ENCODE measurements around the gene C19orf67.

Gene C19orf67

GRCh38 chr19:14058182-14059092, 27.1 kb downstream of the C19orf67 start (continued):
- TF ChIP-seq ZNF211 (tag by site-specific recombination; IDR thresholded peaks at IDR 0.05; ENCODE audit: low read depth) = no peak
- no peak for TF ChIP-seq ZFHX2 (tag by site-specific recombination; conservative IDR thresholded peaks at IDR 0.05)
- 0 out of 2 replicates have a peak, but pooled peaks have one; percentile 18 for TF ChIP-seq ZBTB7A (tag by site-specific recombination; IDR thresholded peaks at IDR 0.05; ENCODE audit: low read depth)
- TF ChIP-seq ZBTB21 (tag by site-specific recombination; IDR thresholded peaks at IDR 0.05) = peak; percentile 2; the same call in 1 of the 2 replicates
- 0 out of 2 replicates have a peak, but pooled peaks have one; percentile 4 for TF ChIP-seq INSM2 (tag by site-specific recombination; IDR thresholded peaks at IDR 0.05)
- peak; percentile 43 for TF ChIP-seq ZNF366 (tag by site-specific recombination; conservative IDR thresholded peaks at IDR 0.05)
- no peak for TF ChIP-seq PRDM6 (tag by site-specific recombination; IDR thresholded peaks at IDR 0.05)
- TF ChIP-seq ZNF623 (tag by site-specific recombination; IDR thresholded peaks at IDR 0.05) = no peak
- peak; percentile 92 for TF ChIP-seq PATZ1 (tag by site-specific recombination; IDR thresholded peaks at IDR 0.05)
- TF ChIP-seq HIC1 (tag by site-specific recombination; IDR thresholded peaks at IDR 0.05) = no peak
- TF ChIP-seq ZNF10 (tag by site-specific recombination; IDR thresholded peaks at IDR 0.05) = no peak
- no peak for TF ChIP-seq ZNF561 (tag by site-specific recombination; IDR thresholded peaks at IDR 0.05; ENCODE audit: borderline replicate concordance)
- TF ChIP-seq ZBTB17 (tag by site-specific recombination; IDR thresholded peaks at IDR 0.05) = peak; percentile 71
- 0 out of 2 replicates have a peak, but pooled peaks have one; percentile 29 for TF ChIP-seq IKZF3 (tag by site-specific recombination; IDR thresholded peaks at IDR 0.05)
- TF ChIP-seq ZFP69B (tag by site-specific recombination; IDR thresholded peaks at IDR 0.05) = no peak
- no peak for TF ChIP-seq ZNF488 (tag by site-specific recombination; IDR thresholded peaks at IDR 0.05)
- no peak for TF ChIP-seq ZNF121 (tag by site-specific recombination; IDR thresholded peaks at IDR 0.05)
- TF ChIP-seq ZNF660 (tag by site-specific recombination; IDR thresholded peaks at IDR 0.05) = no peak
- TF ChIP-seq ZNF692 (tag by site-specific recombination; IDR thresholded peaks at IDR 0.05) = no peak
- no peak for TF ChIP-seq CTCF (tag by site-specific recombination; IDR thresholded peaks at IDR 0.05)
- TF ChIP-seq ZNF2 (tag by site-specific recombination; IDR thresholded peaks at IDR 0.05) = 0 out of 2 replicates have a peak, but pooled peaks have one; percentile 69
- peak; percentile 5; the same call in 1 of the 2 replicates for TF ChIP-seq WT1 (tag by site-specific recombination; IDR thresholded peaks at IDR 0.05)
